Fibroblast of peridontal ligament (primary cell): ENCODE results near the gene NUDT12.
A peak's percentile ranks its signal among the peaks of the same experiment; 100 is the strongest.

Experiments used
- DNase-seq: peaks from one replicate; pipeline ENCODE4 v3.0.0-alpha.2; 2010; ENCODE audit errors: extremely low read depth

The NUDT12 gene

DNA sequence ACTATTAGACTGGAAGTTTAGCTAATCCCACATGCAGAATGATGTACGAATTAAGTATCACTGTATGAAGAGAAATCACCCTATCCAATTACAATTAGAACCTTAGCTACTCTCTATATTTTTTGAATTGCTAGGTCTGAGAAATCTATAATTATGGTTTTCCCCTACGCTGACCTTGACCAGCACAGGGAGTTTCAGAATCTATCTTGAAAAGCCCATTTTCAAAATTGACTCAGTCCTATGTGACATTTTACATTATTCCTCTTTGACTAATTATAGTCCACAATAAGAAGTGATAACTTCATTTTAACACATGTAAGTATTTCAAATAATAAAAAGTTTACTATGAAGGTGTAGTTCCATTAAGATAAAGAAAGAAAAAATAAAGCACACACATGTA lies 21.5 kb downstream of the NUDT12 start:
- DNase-seq: no peak

DNA sequence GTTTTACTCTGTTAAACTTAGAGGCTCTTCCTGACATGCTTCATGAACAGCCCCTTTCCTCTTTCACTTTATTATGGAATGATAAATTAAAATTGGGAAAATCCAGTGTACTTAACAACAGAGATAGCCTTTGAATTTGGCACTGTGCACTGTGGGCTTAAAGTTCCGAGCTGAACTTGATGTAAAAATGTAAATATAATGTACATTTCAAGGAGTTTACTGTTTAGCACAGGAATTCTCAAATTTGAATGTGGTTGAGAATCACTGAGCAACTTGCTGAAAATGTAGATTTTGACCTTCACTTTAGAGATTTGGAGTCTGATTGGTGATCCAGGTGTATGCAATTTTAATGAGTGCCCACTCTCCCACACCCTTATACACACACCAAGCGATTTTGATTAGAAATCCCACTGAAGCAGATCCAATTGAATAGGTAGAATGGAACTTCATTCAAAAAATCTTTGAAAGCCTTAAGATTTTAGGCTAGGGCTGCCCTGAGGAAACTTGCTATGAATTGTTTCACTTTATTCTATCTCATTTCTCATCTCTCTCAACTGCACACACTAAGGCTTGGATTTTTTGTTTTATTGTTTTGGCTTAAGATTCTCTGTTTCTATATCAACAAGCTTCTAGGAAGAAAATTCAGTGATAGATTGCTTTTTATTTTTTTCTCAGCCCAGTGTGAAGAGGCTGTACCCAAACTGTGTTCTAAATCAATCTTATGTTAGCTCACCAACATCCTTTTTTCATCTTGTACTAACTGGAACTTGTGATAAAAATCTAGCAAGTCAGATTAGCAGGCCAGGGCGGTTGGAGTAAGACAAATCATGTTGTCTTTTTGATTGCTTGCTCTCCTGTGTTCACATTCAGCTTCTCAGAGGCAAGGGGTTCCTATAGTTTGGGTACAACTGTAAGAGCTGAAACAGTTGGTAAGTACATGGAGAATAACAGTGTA lies 22.9 kb downstream of the NUDT12 start:
- no peak for DNase-seq

DNA sequence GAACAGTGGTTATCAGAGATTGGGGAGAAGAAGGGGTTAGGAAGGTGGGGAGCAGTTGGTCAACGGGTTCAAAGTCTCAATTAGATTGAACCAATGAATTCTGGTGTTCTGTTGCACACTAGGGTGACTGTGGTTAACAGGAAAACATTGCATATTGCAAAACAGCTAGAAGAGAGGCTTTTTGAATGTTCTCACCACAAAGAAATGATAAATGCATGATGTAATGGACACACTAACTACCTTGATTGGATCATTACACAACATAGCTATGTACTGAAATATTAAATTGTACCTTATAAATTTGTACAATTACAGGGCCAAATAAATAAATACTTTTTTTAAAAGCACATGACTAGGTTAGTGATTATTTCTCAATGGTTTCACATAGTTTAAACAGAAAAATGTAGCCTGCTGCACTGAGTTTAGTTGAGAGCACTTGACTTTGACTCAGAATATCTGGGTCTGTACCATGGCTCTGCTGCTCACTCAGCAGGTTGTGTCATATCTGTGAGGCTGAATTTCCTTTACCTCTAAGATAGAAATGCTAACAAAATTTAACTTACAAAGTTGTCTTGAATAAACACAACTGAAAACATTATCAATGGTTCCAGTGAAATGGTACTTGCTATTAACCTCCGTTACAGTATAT lies 30.4 kb downstream of the NUDT12 start:
- DNase-seq: peak; percentile 15

DNA sequence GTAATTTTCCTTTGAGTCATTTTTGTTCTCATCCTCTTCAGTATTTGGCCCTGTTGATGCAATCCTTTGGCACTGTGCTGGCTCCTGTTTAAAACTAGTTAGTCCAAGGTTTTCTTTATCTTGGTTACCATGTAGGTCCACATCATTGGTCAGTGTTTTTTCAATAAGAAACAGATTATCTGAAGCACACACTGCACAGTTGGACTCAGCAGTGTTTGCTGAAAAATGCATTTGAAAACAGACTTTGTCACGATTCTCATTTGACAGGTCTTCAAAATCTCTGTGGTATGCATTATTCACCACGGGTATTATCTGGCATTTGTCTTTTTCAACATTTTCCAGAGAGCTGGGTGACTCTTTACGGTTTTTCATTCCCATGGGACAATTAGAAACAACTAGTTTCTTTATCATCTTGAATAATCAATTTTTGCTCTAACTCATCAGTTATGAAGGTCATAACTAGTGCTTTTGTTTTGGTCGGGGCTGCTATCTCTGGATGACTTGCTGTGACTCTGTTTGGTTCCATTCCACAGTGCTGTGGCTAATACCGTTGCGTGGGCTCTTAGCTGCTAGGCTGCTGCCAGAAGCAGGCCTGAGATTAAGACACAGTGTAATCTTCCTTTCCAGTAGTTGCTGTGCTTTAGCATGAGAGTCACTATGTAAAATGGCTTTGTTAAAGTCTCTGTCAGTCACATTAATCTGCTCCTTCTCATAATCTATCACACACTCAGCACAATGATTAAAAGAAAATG lies 36.2 kb downstream of the NUDT12 start:
- peak; percentile 49 for DNase-seq

DNA sequence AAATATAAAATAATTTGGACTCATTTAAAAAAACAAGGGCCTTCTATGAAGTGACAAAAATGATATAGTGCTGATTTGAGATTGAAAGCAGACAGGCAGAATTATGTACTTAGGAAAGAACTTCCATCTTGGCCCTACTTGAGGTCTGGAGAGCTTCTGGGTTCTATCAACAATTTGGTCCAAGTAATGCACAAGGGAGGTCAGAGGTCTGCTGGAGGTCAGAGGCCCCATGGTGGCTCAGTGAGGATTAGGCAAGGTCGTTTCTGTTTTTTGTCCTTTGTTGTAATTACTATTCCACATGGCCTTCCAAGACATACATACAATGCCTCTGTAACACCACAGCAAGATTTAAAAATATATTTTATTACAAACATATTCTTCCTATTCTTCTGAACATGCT lies 37.2 kb downstream of the NUDT12 start:
- DNase-seq: no peak

DNA sequence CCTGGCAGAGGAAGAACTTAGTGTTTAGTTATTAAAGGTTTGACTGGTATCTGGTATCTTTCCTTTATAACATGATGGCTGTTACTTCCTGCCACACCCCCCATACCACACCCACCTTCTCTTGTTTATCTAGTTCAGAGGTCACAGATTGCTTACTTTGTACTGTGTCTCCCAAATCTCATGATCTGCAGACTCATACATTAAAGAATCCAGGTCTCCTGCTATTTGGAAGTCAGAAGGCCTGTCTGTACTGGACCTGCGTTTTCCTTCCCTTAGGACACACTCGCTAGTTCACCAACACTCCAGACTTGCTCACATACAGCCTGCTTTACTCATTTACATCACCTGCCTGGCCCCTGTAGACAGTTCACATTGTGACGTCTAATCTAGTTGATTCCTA lies 39.3 kb downstream of the NUDT12 start:
- DNase-seq: no peak

DNA sequence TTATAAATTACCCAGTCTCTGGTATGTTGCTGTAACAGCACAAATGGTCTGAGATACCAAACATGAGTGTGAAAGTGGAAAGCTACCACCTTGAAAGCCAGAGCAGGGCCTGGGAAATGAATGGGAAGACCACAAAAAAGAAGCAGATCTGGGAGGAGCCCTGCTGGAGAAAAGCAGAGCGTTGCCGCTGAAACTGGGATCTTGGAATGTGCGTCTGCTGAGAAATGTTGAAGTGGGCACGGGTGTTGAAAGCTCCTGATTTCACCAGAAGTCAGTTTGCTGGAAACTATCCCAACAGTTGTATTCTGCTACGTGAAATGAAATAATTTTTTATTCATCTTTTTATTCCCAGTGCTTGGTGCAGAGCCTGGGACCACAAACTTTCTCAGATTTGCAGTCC lies 40.0 kb downstream of the NUDT12 start:
- DNase-seq: no peak

DNA sequence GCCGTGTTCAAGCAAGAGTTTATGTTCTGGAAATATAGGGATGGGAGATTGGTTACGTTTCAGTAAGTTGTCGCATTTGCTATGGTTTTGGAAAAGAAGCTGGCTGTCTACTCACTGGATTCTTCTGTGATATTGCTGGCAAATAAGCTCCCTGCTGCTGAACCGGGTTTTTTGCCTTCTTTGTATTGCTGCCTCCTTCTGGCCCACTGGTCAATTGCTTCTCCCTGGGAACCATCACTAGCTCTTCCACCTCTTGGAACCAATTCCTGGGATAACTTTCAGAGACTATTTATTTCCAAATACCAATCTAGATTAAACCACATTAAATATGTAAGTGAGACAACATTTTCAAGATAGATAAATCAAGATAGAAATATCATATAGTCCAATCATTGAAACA lies 43.0 kb downstream of the NUDT12 start:
- DNase-seq: no peak

DNA sequence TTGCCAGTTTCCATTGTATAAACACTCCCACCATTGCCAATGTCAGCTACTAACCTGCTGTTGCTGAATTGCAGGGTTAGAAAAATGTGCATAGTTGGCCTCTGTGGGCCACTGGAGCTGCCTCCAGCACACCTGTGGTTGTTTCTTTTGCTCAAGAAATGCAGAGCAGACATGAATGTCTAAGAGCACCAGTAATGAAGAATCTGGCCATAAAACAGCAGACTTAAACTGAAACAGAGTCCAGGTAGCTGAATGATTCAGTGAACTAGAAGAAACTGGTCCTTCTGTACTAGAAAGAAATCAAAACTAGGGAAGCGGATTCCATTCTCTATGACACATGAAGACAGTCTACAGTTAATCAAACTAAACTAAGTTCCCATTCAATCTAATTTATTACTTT lies 48.2 kb downstream of the NUDT12 start:
- DNase-seq: no peak

DNA sequence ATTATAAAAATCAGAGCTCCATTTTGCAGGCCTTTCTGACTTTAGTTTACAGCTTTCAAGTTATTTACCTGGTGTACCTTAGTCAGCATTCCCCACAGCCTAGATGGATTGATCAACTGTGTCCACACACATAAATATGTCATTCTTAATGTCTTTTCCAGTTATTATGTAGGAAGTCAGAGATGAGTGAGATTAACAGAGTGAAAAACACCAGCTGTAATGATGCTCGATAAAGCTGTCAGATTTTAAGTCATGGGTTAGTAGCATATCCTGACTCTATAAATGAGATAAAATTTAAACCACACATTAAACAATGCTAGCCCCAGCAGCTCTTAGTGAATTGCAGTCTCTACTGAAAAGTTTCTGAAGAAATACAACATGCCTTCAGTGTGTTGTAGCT lies 48.9 kb downstream of the NUDT12 start:
- DNase-seq: no peak

DNA sequence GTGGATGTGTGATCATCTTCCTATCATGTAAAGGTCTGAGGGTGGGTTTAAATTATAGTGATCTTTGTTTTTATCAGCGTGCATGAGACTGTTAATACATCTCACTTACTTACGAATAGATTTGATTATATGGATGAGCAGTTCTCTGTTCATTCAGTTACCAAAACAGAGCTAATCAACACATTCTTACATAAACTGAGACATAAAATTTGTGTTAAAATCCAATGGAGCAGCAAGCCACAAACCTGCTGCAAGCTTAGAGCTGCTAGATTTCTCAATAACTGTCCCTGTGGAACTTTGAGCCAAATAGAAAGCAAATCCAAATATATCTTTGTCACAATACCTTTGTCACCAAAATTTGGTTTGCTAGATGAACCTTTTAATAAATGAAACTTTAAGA lies 50.1 kb downstream of the NUDT12 start:
- no peak for DNase-seq

DNA sequence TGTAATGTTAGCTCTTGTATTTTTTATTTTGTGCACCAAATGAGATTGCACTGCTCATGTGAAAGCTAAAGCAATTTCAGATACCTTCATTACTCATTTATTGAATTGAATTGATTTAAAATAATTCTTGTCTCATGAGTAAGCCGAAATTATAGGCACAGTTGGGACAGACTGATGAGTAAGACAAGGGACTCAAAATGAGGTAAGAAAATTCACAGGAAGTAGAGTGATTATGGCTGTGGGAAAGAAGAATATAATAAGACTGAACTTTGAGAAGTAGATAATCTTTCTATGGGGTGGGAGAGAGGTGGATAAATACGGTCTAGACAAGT lies 51.1 kb downstream of the NUDT12 start:
- DNase-seq: peak; percentile 16

DNA sequence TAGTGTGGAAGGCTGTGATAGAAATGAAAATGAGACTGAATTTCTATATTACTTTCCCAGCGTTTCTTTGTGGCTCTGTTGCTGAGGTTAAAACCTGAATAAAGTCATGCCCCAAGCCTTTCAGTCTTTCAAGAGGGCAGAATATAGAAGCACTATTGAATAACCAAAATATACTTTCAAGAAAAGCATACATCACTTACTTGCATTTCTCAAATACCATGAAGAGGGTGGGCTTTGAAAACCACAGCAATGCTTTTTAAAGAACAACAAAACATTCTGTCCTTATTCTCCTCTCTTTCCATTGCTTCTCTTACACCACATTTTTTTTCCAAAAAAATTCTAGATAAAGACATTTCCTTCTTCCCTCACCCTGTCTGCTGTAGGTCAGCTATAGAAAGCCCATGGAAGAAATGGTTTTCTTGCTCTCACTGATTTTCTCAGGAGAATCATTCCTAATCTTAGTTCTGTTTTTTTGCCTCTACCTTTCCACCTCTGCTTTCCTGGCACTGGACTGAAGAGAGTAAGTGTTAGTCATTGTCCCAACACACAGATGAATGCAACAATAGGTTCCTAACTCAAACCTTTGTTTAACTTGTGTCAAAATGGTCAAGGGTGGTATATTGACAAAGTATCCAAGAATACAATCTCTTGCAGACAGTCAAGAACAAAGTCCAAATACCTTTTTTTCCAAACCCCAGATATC lies 51.6 kb downstream of the NUDT12 start:
- DNase-seq: peak; percentile 21

DNA sequence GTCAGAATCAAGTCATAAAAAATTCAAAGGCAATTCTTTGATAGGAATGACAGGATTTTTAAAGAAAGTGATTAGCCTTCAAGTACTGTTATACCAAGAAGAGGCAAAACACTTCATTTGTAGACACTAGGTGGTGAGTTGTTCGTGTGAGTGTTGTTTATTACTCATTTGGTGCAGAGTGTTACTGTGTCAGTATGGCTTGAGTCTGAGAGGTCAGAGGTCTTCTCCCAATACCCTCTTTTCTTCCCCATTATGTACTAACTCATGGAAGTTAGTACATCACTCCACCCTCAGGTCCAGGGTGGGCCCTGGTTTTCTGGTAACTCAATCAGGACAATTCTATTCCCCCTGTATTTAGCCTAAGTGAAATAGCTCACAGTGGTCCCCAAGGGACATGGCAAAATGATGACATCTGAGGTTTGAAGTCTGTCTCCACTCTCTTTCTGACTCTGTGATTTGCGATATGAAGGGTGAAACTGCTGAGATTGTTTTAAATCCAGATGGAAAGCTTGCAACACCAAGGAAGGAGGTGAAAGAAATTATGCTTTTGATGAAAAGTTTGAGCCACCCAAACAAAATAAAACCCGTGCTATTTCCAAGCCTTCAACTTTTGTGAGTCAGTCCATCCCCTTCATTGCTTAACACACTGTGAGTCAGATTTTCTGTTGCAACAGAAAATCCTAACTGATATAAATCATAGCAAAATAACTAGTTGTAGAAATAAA lies 56.8 kb downstream of the NUDT12 start:
- peak; percentile 93 for DNase-seq

DNA sequence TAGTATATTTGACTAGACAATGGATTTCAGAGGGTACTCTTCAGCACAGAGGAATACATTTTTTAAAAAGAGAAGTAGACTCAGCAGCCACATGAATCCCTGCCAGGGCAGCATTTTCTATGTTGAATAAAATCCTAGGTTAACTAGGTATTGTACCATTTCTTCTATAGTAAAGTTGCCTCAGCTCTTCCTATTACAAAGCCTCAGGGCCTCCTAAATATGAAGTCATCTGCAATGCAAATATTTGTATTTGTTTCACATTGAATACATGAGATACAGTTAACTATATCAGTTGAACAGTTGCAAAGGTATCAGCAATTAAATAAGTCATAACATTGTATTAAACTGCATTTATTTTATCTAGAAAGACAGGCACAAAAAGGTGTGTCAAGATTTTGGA lies 59.5 kb downstream of the NUDT12 start:
- no peak for DNase-seq

DNA sequence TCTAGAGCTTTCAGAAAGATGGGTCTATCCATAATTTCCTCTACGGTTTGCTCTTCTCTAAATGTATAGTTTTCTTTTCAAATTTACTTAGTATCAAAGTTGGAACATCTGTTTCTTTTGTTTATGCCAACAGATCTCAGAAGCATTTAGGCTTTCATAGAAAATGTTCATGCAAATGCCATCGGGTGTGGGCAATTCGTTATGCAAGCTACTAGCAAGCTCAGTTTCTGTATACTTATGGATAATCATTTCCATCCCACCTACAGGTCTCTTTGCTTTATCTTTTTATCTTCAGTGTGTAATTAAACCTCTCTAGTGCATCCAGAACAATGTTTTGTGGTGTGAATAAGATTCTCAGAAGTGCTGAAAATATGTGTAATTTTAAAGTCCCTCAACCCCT lies 59.9 kb downstream of the NUDT12 start:
- peak; percentile 74 for DNase-seq
